B cell (primary cell): ENCODE data around the gene NDUFA8. TPM values are rescaled to one million over a fixed set of nuclear protein-coding genes. Genes with fewer than 3 reads are reported as not detected.

ENCODE experiments used
- ATAC-seq: fragments of 200-7000 bp; cut with Tn5 transposase; one replicate; pipeline ENCODE4 v1.10.0; 2021; ENCODE audit warnings: low read depth, mild to moderate bottlenecking, moderate number of reproducible peaks, moderate library complexity
- CTCF ChIA-PET: fragments of 350-600 bp; sonication (Branson Sonifier 250); formaldehyde crosslinking; loops from one replicate; lab custom pipeline; 2021; ENCODE audit warnings: antibody characterized with exemption, inconsistent platforms; lab: Charles Lee
- POLR2A ChIA-PET: fragments of 350-600 bp; sonication (Branson Sonifier 250); formaldehyde crosslinking; loops from one replicate; lab custom pipeline; 2021; ENCODE audit warnings: antibody characterized with exemption; lab: Charles Lee
- DNase-seq: peaks from one replicate; pipeline ENCODE4 v3.0.0; 2013
- H2AFZ ChIP-seq: 2 replicates; pipeline ENCODE4 v1.6.1; 2012; ENCODE audit warnings: mild to moderate bottlenecking, low read depth, low read length; ENCODE audit not compliant: insufficient read depth, poor library complexity, severe bottlenecking
- H3K27ac ChIP-seq, 2 donors: 1 replicate in 1 of 2; 2 replicates in 1 of 2; pipeline ENCODE4 v1.5.1; 2012 to 2013; ENCODE audit warnings: low read length in 2 of 2, mild to moderate bottlenecking in 2 of 2, moderate library complexity in 1 of 2
- H3K27me3 ChIP-seq, 4 experiments: fragments of 200-600 bp in 1 of 4; sonication (generic) in 1 of 4; replicated peaks in 1 of 4; 1 replicate in 2 of 4; 2 replicates in 2 of 4; pipeline versions ENCODE4 v1.6.1 to v1.7.0; 2013 to 2016; ENCODE audit warnings: low read length in 3 of 4, mild to moderate bottlenecking in 2 of 4, mixed read lengths in 1 of 4, moderate library complexity in 1 of 4; ENCODE audit not compliant: insufficient read depth in 4 of 4, control insufficient read depth in 3 of 4; ENCODE audit errors: control extremely low read depth in 1 of 4
- H3K36me3 ChIP-seq, 2 experiments: replicated peaks in 1 of 2; 1 replicate in 1 of 2; 2 replicates in 1 of 2; pipeline versions ENCODE4 v1.6.1 to v1.7.1; 2013; ENCODE audit warnings: low read length in 1 of 2; ENCODE audit not compliant: insufficient read depth in 2 of 2, control insufficient read depth in 1 of 2; ENCODE audit errors: control extremely low read depth in 1 of 2, extremely low read depth in 1 of 2
- H3K4me1 ChIP-seq, 2 donors: fragments of 200-600 bp in 1 of 2; sonication (generic) in 1 of 2; 1 replicate in 1 of 2; 2 replicates in 1 of 2; pipeline versions ENCODE4 v1.5.1 to v1.6.1; 2013 to 2017; ENCODE audit warnings: low read length in 2 of 2; ENCODE audit not compliant: control insufficient read depth in 2 of 2, insufficient read depth in 2 of 2
- H3K4me2 ChIP-seq: replicated peaks from 2 replicates; pipeline ENCODE3; 2012; ENCODE audit warnings: mild to moderate bottlenecking, low read depth, low read length; ENCODE audit not compliant: poor library complexity, severe bottlenecking
- H3K4me3 ChIP-seq, 5 experiments: fragments of 200-600 bp in 1 of 5; sonication (generic) in 1 of 5; 1 replicate in 3 of 5; 2 replicates in 2 of 5; pipeline versions ENCODE4 v1.5.1 to v1.7.0; 2011 to 2016; ENCODE audit warnings: low read length in 4 of 5, mild to moderate bottlenecking in 4 of 5, low read depth in 2 of 5, control low read depth in 1 of 5, moderate library complexity in 1 of 5; ENCODE audit not compliant: insufficient read depth in 1 of 5; ENCODE audit errors: control extremely low read depth in 1 of 5, extremely low read depth in 1 of 5
- H3K79me2 ChIP-seq: fragments of 200-600 bp; sonication (generic); one replicate; pipeline ENCODE4 v1.6.0; 2016; ENCODE audit warnings: low read length; ENCODE audit not compliant: control insufficient read depth, insufficient read depth
- H3K9ac ChIP-seq: fragments of 200-600 bp; sonication (generic); 2 replicates; pipeline ENCODE4 v1.6.1; 2017; ENCODE audit warnings: mild to moderate bottlenecking, low read length, moderate library complexity
- H3K9me3 ChIP-seq, 3 donors: one replicate each; pipeline versions ENCODE4 v1.6.1 to v1.7.1; 2013; ENCODE audit warnings: low read length in 2 of 3; ENCODE audit not compliant: control insufficient read depth in 2 of 3, insufficient read depth in 1 of 3; ENCODE audit errors: control extremely low read depth in 1 of 3
- H4K20me1 ChIP-seq: 2 replicates; pipeline ENCODE4 v1.6.0; 2012; ENCODE audit warnings: mild to moderate bottlenecking, low read length; ENCODE audit not compliant: insufficient read depth, control insufficient read depth, poor library complexity, severe bottlenecking
- H3K27ac Mint-ChIP-seq: one replicate; pipeline ENCODE4 v1.8.0; 2021; ENCODE audit warnings: mixed read lengths
- H3K27me3 Mint-ChIP-seq: one replicate; pipeline ENCODE4 v1.8.0; 2021; ENCODE audit warnings: mixed read lengths
- H3K4me1 Mint-ChIP-seq: one replicate; pipeline ENCODE4 v1.8.0; 2021; ENCODE audit warnings: mixed read lengths
- H3K4me3 Mint-ChIP-seq: one replicate; pipeline ENCODE4 v1.8.0; 2021; ENCODE audit warnings: mixed read lengths
- H3K9me3 Mint-ChIP-seq: one replicate; pipeline ENCODE4 v1.8.0; 2022; ENCODE audit warnings: mixed read lengths; ENCODE audit not compliant: insufficient read depth
- EZH2 ChIP-seq: IDR thresholded peaks from 2 replicates; pipeline ENCODE4 v1.6.1; 2012; ENCODE audit warnings: borderline replicate concordance, low read depth, mild to moderate bottlenecking, moderate library complexity, low read length; ENCODE audit not compliant: insufficient read depth, poor library complexity, severe bottlenecking
- WGBS: methylation state at CpG from one replicate; pipeline ENCODE4 v1.1.5; 2013; ENCODE audit warnings: missing lambda C conversion rate; ENCODE audit not compliant: insufficient coverage; 5-methylcytosine and 5-hydroxymethylcytosine counted together
- intact Hi-C: fragments of 100-400 bp; cut with micrococcal nuclease; formaldehyde crosslinking; loops from one replicate; pipeline ENCODE4 v1.10.0; 2022
- polyA plus RNA-seq: library from polyadenylated mRNA; depleted of rRNA; stranded (reverse); fragments of >200 nt; gene quantifications from 2 replicates; pipeline ENCODE4 v1.2.3, GENCODE V29; 2012
- total RNA-seq, 2 donors: library from RNA; stranded (reverse); fragments of 120-200 nt in 1 of 2; gene quantifications; 1 replicate in 1 of 2; 2 replicates in 1 of 2; pipeline versions ENCODE4 v1.2.3 to v1.2.4, GENCODE V29; 2013 to 2022
- TF ChIP-seq, protein P1 (sequence below): fragments of 200-600 bp; IDR thresholded peaks from one replicate; pipeline ENCODE4 v1.8.0; 2022; ENCODE audit warnings: antibody characterized with exemption, mild to moderate bottlenecking

Gene NDUFA8
- total and polyA plus RNA-seq, 2 donors (not counting 1 experiment from before 2014, with no cell fraction given), result 10.6 to 15.7 TPM

DNA sequence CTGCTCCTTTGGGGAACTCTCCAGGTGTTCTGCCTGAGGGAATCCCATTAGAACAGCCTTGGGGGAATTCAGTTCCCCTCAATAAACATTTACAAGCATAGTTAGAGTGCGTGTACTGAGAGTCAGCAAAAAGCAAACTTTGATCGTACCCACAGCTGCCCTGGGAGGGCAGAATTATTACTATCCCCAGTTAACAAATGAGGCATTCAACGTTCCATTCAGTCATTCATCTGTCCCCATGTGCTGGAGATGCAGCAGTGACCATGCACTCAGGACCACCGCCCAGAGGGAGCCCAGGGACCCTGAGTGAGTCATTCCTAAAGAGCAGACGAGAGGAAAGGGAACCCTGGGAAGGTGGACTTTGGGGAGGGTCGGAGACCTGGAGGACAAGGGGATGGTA, 47.3 kb downstream of the NDUFA8 start:
- H2AFZ ChIP-seq, result no peak overlapping the region
- no peaks in the 10 kb centered on the region for H3K36me3 ChIP-seq
- H3K27ac ChIP-seq, result no peak overlapping the region
- no peak overlapping the region for H3K4me2 ChIP-seq
- 90% methylated on average over 6 of the region's 6 CpGs for WGBS
- H3K4me3 ChIP-seq, result no peak overlapping the region
- Mint-ChIP-seq H3K9me3 (no peaks in the 10 kb centered on the region), H3K27ac (no peak overlapping the region), H3K4me1 (no peaks in the 10 kb centered on the region), H3K27me3 (peaks cover 19% of the 10 kb centered on the region), H3K4me3 (no peak overlapping the region)
- no peaks in the 10 kb centered on the region for H4K20me1 ChIP-seq
- no peaks in the 10 kb centered on the region for H3K4me1 ChIP-seq
- no peak for DNase-seq
- H3K27me3 ChIP-seq, result peaks cover 0 to 2% (median 0%) of the 10 kb centered on the region in 4 experiments
- CTCF ChIA-PET, result interaction anchor here (1.6 kb wide), 1 partner anchor 13 kb away, joined by 8 read pairs; no protein-coding TSS in a partner anchor
- TF ChIP-seq, protein P1, sequence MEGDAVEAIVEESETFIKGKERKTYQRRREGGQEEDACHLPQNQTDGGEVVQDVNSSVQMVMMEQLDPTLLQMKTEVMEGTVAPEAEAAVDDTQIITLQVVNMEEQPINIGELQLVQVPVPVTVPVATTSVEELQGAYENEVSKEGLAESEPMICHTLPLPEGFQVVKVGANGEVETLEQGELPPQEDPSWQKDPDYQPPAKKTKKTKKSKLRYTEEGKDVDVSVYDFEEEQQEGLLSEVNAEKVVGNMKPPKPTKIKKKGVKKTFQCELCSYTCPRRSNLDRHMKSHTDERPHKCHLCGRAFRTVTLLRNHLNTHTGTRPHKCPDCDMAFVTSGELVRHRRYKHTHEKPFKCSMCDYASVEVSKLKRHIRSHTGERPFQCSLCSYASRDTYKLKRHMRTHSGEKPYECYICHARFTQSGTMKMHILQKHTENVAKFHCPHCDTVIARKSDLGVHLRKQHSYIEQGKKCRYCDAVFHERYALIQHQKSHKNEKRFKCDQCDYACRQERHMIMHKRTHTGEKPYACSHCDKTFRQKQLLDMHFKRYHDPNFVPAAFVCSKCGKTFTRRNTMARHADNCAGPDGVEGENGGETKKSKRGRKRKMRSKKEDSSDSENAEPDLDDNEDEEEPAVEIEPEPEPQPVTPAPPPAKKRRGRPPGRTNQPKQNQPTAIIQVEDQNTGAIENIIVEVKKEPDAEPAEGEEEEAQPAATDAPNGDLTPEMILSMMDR, result no peak
- TF ChIP-seq EZH2, result no peak
- H3K9me3 ChIP-seq, result peaks cover 0 to 8% (median 0%) of the 10 kb centered on the region in 3 donors
- POLR2A ChIA-PET, result no interaction called here
- intact Hi-C loops, result no loop called here
- no peak for ATAC-seq
- no peaks in the 10 kb centered on the region for H3K79me2 ChIP-seq
- H3K9ac ChIP-seq, result no peak overlapping the region

DNA sequence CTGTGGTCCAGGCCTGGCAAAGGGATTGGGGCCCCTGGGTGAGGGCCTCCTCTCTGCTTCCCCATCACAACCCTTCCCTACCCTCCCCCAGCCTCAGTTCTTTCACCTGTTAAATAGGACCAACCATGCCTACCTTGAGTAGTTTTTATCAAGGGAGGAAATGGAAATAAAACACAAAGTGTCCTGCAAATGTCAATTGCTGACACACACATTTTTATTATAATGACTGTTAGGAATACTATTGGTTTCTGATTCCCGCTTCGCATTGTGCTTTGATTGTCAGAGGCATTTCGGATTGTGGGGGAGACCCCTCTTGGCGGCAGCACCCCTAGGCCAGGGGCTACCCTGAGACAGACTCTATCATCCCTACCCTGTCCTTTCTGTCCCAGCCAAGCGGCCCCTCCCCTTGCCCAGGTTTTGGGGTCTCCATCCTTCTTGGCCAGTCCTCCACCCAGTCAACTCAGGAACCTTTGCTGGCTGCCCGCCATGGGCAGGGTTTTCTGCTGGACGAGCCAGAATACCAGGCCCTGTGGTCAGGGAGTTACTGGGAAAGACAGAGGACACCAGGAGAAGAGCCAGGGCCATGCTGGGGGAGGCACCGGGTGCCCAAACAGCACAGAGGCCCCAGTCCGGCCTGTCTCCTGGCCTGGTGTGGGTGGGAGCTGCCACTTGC, 48.0 kb downstream of the NDUFA8 start:
- H3K79me2 ChIP-seq, result no peaks in the 10 kb centered on the region
- H3K4me1 ChIP-seq, result no peaks in the 10 kb centered on the region
- TF ChIP-seq, protein P1, result no peak
- no peak for TF ChIP-seq EZH2
- DNase-seq, result no peak
- Mint-ChIP-seq H3K4me3 (no peak overlapping the region), H3K9me3 (no peaks in the 10 kb centered on the region), H3K27ac (no peak overlapping the region), H3K27me3 (peaks cover 19% of the 10 kb centered on the region), H3K4me1 (no peaks in the 10 kb centered on the region)
- ChIA-PET CTCF (interaction anchor here (5.5 kb wide), 1 partner anchor 13 kb away, joined by 29 read pairs; no protein-coding TSS in a partner anchor), POLR2A (no interaction called here)
- no peaks in the 10 kb centered on the region for H4K20me1 ChIP-seq
- no peak overlapping the region for H3K9ac ChIP-seq
- peaks cover 0 to 2% (median 0%) of the 10 kb centered on the region in 3 donors for H3K9me3 ChIP-seq
- intact Hi-C loops, result no loop called here
- no peak overlapping the region for H3K4me2 ChIP-seq
- H3K36me3 ChIP-seq, result no peaks in the 10 kb centered on the region
- no peak overlapping the region for H2AFZ ChIP-seq
- ATAC-seq, result no peak
- H3K4me3 ChIP-seq, result no peak overlapping the region
- peaks cover 0 to 2% (median 0%) of the 10 kb centered on the region in 4 experiments for H3K27me3 ChIP-seq
- WGBS, result 91% methylated on average over 6 of the region's 9 CpGs
- H3K27ac ChIP-seq, result no peak overlapping the region
